ENCODE data around the gene TAF8. TPM values are rescaled to one million over a fixed set of nuclear protein-coding genes. Genes with fewer than 3 reads are reported as not detected.

The TAF8 gene
- total RNA-seq, 4 donors from 2014 or later: 15.3 to 36.2 (median 21.8) TPM

- intact Hi-C loops (cut with DNase I; ENCODE audit: low total_unique reads): no loop called here
- Histone ChIP-seq H3K4me1 (no peaks in the 10 kb centered on the region), H3K27ac (no peak overlapping the region), H3K27me3 (no peaks in the 10 kb centered on the region), H3K4me3 (no peak overlapping the region), H3K9me3 (no peaks in the 10 kb centered on the region), H3K36me3 (peaks cover 0 to 73% (median 35%) of the 10 kb centered on the region in 4 donors)
- 96 to 97% methylated on average over 6 to 7 of the region's 7 CpGs for WGBS, 2 donors (ENCODE audit: low coverage in 1 of 2)
- no peak for DNase-seq
- in situ Hi-C loops (cut with MboI; ENCODE audit: low pct_ligation_motif_present in 1 of 4, low pct_unique_long_range_greater_than_20kb in 1 of 4, low sequenced_read_pairs in 3 of 4): no loop called here
- TF ChIP-seq EP300 (IDR thresholded peaks at IDR 0.05; ENCODE audit: low read depth) (no peak), POLR2AphosphoS5 (IDR thresholded peaks at IDR 0.05) (no peak), CTCF (IDR thresholded peaks at IDR 0.05) (no peak), POLR2A (IDR thresholded peaks at IDR 0.05) (no peak)
Observed at GRCh38 chr6:42068173-42068572, 17.8 kb downstream of the TAF8 start.

GRCh38 chr6:42068872-42069522 is 18.7 kb downstream of the TAF8 start:
- intact Hi-C loops (cut with DNase I; ENCODE audit: low total_unique reads) (no loop called here), in situ Hi-C loops (cut with MboI; ENCODE audit: low pct_ligation_motif_present in 1 of 4, low pct_unique_long_range_greater_than_20kb in 1 of 4, low sequenced_read_pairs in 3 of 4) (no loop called here)
- no peak for TF ChIP-seq POLR2A (IDR thresholded peaks at IDR 0.05)
- no peak for TF ChIP-seq POLR2AphosphoS5 (IDR thresholded peaks at IDR 0.05)
- no peak for TF ChIP-seq CTCF (IDR thresholded peaks at IDR 0.05)
- no peak for TF ChIP-seq EP300 (IDR thresholded peaks at IDR 0.05; ENCODE audit: low read depth)
- Histone ChIP-seq H3K4me1 (no peaks in the 10 kb centered on the region), H3K9me3 (no peaks in the 10 kb centered on the region), H3K4me3 (no peak overlapping the region), H3K27ac (no peak overlapping the region), H3K36me3 (peaks cover 0 to 66% (median 32%) of the 10 kb centered on the region in 4 donors), H3K27me3 (no peaks in the 10 kb centered on the region)
- DNase-seq: no peak
- WGBS, 2 donors (ENCODE audit: low coverage in 1 of 2): 83 to 92% methylated on average over 1 to 5 of the region's 5 CpGs

DNA sequence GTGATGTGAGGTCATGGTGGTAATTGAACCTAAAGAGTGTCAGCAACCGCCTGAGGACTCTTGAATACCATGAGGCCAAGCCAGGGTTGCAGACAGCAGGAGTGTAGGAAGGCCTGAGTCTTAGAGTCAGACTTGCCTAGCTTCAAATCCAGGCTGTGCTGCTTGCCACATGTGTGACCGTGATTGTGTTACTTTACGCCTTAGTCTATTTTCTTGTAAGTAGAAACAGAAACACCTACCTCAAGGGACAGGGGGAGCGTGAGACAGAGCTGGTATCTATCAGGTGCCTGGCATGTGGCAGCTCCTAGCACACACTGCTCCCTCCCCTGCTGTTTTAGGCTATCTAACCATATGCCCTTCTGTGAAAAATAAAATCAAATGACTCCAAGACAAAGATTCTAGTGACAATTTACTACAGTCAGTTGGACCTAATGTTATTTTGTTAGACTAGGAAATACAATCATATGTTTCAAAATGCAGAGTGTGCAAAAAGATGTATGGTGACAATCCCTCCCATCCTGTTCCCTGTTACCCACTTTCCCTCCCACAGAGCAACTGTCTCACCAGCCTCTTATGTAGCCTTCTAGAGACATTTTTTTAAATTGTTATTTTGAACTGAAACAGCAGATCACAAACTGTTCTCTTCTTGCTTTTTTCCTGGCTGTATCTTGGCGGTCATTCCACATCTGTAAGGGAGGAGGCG is 21.7 kb downstream of the TAF8 start:
- no peak for DNase-seq
- Histone ChIP-seq H3K4me3 (no peak overlapping the region), H3K27ac (no peak overlapping the region), H3K4me1 (no peaks in the 10 kb centered on the region), H3K36me3 (peaks cover 0 to 50% (median 22%) of the 10 kb centered on the region in 4 donors), H3K9me3 (no peaks in the 10 kb centered on the region), H3K27me3 (no peaks in the 10 kb centered on the region)
- in situ Hi-C loops (cut with MboI; ENCODE audit: low pct_ligation_motif_present in 1 of 4, low pct_unique_long_range_greater_than_20kb in 1 of 4, low sequenced_read_pairs in 3 of 4) (loop anchor here in 2 of 4 donors (10.0 kb wide), 2 partner anchors 93 to 463 kb away; no protein-coding TSS in a partner anchor), intact Hi-C loops (cut with DNase I; ENCODE audit: low total_unique reads) (loop anchor here (5.0 kb wide), 1 partner anchor 1480 kb away; no protein-coding TSS in a partner anchor)
- TF ChIP-seq CTCF (IDR thresholded peaks at IDR 0.05) (no peak), EP300 (IDR thresholded peaks at IDR 0.05; ENCODE audit: low read depth) (no peak), POLR2AphosphoS5 (IDR thresholded peaks at IDR 0.05) (no peak), POLR2A (IDR thresholded peaks at IDR 0.05) (no peak)
- WGBS, 2 donors (ENCODE audit: low coverage in 1 of 2): 57 to 79% methylated on average over 2 to 6 of the region's 6 CpGs

GRCh38 chr6:42073287-42073686 is 23.0 kb downstream of the TAF8 start:
- Histone ChIP-seq H3K36me3 (peaks cover 0 to 48% (median 22%) of the 10 kb centered on the region in 4 donors), H3K4me3 (no peak overlapping the region), H3K4me1 (no peaks in the 10 kb centered on the region), H3K9me3 (no peaks in the 10 kb centered on the region), H3K27ac (no peak overlapping the region), H3K27me3 (no peaks in the 10 kb centered on the region)
- in situ Hi-C loops (cut with MboI; ENCODE audit: low pct_ligation_motif_present in 1 of 4, low pct_unique_long_range_greater_than_20kb in 1 of 4, low sequenced_read_pairs in 3 of 4): loop anchor here in 2 of 4 donors (10.0 kb wide), 2 partner anchors 92 to 462 kb away; no protein-coding TSS in a partner anchor
- intact Hi-C loops (cut with DNase I; ENCODE audit: low total_unique reads): loop anchor here (5.0 kb wide), 1 partner anchor 1479 kb away; no protein-coding TSS in a partner anchor
- DNase-seq: no peak
- TF ChIP-seq POLR2A (IDR thresholded peaks at IDR 0.05) (no peak), CTCF (IDR thresholded peaks at IDR 0.05) (no peak), POLR2AphosphoS5 (IDR thresholded peaks at IDR 0.05) (no peak), EP300 (IDR thresholded peaks at IDR 0.05; ENCODE audit: low read depth) (no peak)
- 76 to 82% methylated on average over 2 of the region's 2 CpGs for WGBS, 2 donors (ENCODE audit: low coverage in 1 of 2)
